Measurements from ENCODE around the gene PTPN20.

GRCh38 chr10:47040041-47040491 is 128.8 kb downstream of the PTPN20 start:
- TF ChIP-seq CTCF (IDR thresholded peaks at IDR 0.05), result no peak
- no peak for TF ChIP-seq POLR2A (IDR thresholded peaks at IDR 0.05)
